T follicular helper cell (primary cell): Measurements from ENCODE around the gene TSEN15.
"Not testable (repeated sequence)": the region's sequence is repeated elsewhere in the genome, so short reads cannot be mapped to it uniquely, and the experiment has no call there.

Experiments used
- DNase-seq: peaks from one replicate; pipeline ENCODE4 v3.0.0-alpha.2; 2020; ENCODE audit warnings: low read depth

TSEN15 gene

DNA sequence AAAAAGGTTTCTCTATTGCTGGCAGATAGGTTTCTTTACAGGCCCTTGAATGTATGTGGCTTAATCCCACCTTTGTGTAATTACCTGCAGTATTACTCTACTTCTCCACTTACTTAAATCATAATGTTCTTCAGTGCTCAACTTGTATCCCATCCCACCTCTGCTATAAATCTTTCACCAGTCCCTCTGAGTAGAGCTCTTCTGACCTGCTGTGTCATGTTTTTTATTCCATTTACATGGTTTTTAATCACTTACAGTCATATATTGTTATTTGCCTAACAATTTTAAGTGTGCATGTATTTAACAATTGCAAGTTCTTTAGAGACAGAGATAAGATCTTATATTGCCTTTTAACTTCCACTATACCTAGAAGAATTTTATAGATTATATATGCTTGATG is 2.4 kb downstream of the TSEN15 start:
- DNase-seq, result no peak

DNA sequence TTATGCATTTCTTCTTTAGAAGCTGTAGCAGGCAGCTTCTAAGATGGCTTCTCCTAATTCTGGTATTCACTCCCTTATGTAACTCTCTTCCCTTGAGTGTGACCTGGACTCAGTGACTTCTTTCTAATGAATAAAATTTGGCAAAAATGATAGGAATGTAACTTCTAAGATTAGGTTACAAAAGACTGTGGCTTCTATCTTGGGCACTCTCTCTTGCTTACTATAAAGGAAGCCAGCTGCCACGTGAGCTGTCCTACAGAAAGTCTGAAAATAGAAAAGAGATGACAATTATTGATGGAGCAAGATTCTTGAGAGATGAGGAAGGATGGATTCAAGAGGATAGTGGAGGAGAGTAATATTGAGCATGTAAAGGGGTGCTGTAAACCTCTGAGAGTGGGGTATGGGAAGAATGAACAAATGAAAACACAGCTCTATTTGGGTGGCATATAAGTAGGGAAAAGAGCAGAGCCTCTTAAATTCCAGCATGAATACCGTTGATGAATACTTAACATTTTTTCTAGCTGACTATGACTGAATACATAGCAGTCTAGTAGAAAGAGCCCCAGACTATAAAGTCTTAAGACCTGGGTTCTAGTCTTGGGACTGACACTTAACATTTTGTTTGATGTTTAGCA is 5.5 kb downstream of the TSEN15 start:
- no peak for DNase-seq

DNA sequence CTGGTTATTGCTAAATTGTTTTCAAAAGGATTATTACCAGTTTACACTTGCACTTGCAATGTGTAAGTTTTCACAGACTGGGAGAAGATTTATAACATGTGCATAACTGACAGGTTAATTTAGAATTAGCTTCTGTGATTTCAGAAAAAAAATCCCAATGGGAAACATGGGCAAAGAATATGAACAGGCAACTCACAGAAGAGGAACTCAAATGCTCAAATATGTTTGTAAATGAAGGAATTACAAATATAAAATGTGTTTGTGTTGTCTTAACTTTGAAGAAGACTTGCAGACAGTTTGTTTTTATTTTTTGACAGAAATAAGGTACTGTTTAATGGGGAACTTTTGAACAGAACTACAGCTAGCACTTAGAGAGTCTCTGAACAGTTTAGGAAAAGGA is 8.4 kb downstream of the TSEN15 start:
- no peak for DNase-seq

DNA sequence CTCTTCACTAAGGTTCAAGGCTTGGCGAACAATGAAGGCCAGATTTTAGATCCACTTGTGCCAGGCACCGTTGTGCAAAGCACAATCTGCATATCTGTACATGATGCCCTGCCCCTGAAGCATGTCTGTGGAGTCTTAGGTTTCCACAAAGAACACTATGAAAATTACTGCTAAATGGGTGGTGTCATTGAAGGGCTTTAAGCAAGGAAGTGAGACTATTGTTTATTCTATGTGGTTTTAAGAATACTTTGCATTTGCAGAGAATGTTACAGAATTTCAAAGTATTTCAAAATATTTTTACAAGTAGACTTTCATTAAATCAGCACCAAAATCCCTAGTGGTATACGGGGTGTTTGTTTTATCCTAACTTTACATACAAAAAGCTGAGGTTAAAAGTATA is 8.8 kb downstream of the TSEN15 start:
- no peak for DNase-seq

DNA sequence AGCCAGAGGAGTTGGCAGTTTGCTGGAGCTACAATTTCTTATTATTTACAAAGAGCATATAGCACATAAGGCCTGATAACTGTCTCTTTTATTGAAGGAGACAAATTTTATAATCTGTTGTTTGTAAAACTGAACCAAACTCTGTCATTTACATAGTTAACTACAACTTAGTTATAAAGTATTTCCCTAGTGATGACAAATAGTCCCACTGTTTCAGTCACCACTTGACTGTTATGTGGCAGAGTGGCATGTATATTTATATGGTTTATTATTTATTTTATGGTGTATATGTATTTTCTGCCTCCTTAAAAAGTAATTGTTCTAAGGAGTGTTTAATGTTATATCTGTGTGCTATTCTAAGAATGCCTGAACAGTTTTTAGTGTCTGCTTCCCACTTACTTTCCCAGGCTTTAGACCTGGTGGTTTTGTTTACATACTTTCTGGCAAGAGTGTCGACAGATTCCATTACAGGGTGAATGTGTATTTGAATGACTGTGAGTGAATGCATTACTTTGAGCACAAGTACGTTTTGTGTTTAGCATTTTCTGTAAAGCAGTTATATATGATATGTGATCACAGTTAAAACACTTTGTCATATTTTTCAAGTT is 10.0 kb downstream of the TSEN15 start:
- no peak for DNase-seq

DNA sequence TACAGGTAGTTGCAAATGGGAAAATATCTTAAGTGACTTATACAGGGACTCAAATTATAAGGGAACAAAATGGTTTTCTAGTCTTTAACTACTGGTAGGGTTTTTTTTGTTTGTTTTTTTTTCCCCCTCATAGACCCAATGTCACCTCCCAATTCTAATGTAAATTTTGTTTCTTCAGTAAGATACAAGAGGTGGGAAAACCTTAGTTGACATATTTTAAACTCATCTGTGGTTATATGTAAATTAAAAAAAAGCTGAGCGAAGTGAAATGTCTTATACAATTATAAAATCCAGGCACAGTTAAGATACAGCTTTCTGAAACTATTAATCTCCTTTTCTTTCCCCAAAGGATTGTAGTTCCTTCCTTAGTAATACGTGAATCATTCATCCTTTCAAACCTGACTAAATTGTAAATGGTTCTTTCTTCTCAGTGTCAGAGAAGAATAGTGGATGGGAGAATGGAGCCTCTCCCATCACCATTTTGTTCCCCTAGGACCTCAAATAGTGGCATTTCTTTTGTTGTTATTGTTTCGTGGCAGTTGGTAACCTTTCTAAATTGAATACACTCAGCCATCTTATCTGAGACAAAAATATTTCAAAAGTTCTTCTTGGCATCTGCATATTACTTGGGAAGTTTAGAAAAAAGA is 11.2 kb downstream of the TSEN15 start:
- no peak for DNase-seq

DNA sequence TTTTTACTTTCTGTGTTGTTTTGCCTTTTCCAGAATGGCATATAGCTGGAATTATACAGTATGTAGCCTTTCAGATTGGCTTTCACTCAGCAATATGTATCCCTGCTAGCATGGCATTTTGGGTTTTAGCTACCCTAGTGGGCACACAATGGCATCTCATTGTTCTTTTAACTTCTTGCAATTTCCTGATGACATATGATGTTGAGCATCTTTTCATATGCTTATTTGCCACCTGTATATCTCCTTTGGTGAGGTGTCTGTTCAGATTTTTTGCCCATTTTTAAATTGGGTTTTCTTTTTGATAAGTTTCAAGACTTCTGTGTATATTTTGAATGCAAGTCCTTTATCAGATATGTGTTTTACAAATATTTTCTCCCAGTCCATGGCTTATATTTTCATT is 14.0 kb downstream of the TSEN15 start:
- no peak for DNase-seq

DNA sequence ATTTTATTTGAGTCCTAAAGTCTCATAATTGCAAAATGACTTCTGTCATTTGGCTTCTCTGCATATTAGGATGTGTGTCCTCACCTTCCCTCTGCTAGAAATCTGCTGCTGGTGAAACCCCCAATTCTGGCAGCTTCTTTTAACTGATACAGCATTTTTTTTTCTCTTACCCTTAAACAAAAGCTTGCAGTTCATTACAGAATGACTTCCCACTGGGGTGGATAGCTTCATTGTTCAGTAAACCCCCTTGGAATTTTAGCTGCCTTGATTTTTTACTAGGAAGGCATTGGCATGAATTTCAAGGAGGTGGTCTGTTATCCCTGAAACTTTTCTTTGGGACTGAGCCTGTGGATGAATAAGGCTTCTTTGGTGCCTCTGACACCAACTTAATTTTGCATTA is 16.8 kb downstream of the TSEN15 start:
- DNase-seq, result no peak

DNA sequence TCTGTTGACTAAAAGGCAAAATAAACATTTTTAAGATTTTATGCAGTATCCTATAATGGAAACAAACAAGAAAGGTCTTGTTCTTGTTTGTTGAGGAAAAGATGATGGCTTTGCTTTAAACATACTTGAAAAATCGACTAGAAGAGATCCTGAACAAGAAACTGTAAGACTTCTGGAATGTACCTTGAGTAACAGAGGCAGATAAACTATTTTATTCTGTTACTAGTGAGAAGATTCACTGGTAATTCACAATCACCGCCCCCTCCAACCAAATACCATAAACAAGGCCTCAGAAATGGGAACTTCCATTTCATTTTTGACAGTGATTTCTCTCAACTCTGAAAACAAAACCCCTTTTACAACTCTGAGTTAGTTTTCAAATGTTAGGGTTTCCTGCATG is 18.1 kb downstream of the TSEN15 start:
- DNase-seq, result no peak

DNA sequence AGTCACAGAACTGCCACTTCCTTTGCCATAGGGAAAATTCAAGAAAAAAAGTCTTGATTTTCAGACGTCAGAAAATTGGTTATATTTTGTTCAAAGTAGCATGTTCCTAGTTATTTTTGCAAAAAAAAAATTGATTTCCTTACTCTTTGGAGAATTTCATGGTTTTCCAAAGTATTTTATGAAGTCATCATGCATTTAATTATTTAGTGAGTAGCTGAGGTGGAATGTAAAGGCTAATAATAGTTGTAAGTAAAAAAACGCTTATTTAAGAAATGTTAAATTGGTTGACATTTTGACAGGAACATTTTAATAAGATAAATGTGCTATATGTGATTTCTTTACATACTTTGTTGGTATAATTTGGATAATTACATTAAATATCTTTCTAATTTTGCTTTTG is 20.8 kb downstream of the TSEN15 start:
- no peak for DNase-seq

DNA sequence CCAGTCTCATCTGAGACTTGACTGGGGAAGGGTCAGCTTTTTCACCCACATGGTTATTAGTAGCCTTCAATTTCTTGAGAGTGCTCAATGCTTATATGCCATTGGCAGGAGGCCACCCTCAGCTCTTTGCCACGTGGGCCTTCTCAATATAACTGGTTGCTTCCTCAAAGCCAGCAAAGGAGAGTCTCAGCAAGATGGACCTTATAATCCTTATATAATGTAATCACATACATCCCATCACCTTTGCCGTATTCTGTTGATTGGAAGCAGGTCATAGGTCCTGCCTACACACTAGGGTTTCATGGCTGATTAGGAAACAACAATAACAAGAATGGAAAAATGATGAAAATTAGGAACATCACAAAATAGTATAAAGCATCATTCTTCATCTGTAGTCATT is 22.9 kb downstream of the TSEN15 start:
- no peak for DNase-seq

DNA sequence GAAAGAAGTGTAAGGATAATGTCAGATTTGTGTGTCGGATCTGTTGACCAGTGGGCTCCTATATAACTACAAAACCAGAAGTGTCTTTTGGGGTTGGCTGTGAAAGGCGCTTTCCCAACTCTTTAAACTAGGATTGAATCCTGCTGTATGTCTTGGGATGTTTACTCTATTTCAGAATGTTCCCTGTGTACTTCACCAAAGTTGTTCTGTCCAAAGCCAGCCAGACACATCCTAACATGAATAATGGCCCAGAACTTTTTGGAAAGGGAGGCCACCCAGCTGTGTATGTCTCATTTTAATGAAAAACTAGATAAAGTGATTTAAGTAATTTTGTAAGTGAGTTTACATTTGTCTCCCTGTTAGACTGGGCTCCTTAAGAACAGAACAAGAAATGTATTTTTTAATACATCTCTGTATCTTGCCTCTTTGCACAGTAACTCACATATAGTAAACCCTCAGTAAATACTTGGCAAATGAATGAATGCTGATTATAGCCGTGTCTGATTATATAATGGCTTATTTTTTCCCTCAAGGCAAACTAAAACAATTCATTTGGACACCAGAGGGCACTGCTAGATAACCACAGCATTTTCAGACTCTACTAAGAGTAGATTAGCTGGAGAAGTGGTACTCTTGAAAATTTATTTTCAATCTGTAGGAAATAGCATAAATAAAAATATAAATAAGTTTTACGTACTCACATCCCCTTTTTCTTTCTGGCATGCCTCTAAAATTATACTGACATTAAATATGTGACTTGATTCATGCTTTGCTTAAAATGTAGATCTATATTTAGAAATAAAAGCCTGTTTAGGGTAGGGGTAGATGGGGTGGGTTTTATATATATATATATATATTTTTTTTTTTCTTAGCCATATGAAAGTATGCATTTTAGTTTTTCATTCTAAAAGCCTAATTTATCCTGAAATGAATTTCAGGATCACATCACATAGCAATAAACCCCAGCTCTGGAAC is 23.8 kb downstream of the TSEN15 start:
- DNase-seq, result no peak

DNA sequence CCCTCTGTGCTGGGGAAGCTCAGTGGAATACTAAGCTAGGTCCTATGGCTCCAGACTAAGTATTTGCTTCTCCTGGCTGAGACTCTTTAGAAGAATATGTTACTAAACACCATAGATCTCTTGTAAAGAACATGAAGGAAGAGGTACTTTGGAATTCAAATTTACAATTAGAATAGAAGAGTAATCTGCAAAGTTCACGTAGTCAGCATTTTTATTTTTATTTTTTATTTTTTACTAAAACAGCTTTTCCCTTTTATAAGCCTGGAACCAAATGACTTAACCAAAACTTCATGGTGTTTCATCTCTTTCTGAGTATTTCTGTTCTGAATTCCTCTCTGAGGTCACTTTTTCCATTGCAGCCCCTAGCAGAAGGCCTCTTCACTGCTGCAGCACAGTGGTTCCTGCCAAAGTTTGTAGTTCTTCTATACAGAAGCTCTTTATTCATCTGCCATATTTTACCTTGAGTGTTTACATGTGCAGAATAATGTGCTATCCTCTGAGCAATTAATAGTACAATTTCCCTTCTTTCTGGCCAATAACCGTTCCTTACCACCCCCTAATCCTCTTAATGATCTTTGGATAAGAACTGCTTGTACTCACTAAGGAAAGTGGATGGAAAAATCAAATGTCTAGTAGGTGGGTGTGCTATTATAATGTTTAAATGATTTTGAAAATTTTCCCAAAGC is 27.2 kb downstream of the TSEN15 start:
- no peak for DNase-seq

DNA sequence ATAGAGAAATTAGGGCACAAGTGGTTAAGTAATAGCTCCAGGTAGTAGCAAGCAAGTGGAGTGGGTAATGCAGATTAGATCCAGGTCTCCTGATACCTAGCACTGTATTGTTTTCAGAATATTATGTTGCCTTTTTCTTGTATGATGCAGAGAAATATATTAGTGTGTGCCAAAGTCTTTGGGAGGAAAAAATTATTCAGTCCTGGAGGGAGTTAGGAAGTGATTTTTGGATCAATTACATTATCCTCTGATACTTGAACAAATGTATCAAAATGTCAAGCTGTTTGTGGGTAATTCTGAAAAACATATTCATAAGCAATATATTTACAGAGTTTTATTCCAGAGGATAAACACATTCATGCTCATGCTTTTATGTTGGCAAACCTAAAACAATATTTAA is 28.8 kb downstream of the TSEN15 start:
- no peak for DNase-seq

DNA sequence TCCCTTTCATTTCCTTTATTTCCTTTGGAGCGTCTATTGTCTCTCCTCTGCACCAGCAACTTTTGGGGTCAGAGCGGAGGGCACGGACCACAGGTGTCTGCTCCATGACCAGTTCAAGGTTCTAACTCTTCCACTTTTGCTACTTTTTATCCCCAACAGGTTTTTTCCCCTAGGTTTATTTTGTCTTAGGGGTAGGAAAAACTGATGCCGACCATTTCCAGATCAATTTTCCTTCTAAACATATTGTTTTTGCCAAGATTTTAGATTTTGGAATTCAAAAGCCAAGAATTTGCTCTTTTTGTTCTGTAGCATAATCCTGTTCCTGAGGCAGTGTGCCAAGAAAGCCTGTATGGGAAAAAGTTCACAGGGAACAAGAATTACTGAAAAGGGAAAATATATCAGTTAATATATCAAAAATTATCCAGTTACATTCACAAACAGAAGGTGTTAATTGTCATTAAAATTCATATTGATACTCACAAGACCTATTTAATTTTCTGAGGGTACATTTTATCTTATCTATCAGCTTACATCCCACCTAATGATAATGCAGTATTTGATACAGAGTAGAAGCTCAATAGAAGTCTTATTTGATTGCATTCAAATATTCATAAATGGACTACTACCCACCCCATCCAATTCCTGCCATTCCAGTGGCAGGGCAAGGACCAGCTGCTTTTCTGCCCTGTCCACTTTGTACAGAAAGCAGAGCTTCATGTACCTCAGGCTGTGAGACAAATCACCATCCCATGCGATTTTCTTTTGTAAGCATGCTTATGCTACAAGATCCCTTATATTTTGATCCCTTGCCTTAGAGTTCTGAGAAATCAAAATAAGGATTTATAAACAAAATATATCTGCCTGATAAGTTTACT is 31.2 kb downstream of the TSEN15 start:
- no peak for DNase-seq

DNA sequence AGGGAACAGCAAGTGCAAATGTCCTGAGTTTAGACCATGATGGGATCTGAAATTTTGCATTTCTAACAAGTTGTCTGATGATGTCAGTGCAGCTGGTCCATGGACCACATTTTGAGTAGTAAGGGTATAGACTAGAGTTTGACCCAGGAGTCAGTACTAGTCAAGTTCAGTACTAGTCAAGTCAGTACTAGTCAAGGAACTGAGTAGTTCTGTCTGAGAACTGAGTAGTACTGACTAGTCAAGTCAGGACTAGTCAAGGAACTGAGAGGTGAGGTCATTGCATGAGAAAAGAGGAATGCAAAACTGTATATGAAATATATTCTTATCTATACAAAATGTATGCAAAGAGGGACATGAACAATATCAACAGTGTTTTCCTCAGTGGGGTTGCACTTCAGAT is 34.1 kb downstream of the TSEN15 start:
- no peak for DNase-seq

DNA sequence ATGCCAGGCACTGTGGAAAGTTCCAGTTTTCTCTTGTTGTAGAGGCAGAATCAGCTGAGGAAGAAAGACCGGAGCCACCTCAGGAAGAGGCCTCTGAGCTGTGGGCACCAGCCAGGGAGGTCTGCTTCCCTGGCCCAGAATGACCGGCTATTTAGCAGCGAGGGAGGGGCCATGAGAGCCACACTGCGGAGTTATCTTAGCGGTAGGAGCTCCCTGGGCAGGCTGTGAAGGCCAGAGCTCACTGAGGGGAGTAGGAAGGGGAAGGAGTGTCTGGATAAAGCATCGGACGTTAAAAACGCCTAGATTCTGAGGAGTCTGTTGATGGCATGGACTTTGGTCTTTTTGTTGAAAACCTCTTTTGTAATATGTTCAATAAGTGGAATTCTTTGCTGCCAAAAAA is 36.5 kb downstream of the TSEN15 start:
- DNase-seq, result no peak

DNA sequence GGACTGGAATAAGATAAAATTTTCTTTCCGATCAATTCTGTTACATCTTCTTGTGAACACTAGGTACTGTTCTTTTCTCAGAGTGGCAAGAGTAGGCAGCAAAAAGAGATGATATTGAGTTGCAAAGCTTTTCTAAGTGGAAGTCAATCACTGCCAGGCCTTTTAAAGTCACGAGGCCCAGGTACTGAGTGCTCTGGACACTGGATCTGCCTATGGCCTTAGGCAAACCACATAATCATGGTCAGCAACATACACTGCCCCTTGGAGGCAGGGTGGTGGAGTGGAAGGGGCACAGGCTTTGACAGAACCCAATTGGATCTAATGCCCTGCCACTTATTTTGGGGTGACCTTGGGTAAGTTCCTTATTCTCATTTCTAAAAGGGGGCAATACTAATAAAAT is 41.5 kb downstream of the TSEN15 start:
- no peak for DNase-seq

DNA sequence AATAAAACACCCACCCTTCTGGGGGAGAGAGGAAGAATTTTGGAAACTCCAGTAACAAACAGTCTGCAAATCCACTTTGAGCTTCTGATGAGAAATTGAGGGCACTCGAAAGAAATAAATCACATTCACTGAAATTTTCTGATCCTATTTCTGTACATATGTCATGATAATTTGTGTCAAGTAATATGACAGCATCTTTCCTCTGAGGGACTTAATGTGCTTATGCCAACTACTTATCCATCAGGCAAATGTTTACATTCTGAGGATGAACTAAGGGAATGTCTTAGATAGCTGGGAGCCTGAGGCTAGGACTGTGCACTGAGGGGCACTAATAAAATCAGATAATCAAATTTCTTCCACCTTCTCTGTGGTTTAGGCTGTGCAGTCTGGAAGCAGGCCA is 44.5 kb downstream of the TSEN15 start:
- no peak for DNase-seq

DNA sequence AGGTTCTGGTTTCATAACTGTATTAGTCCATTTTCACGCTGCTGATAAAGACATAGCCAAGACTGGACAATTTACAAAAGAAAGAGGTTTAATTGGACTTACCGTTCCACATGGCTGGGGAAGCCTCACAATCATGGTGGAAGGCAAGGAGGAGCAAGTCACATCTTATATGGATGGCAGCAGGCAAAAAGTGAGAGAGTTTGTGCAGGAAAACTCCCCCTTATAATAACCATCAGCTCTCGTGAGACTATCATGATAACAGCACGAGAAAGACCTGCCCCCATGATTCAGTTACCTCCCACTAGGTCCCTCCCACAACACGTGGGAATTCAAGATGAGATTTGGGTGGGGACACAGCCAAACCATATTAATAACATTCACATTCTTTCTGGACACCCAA is 45.0 kb downstream of the TSEN15 start:
- DNase-seq, result not testable (repeated sequence)

DNA sequence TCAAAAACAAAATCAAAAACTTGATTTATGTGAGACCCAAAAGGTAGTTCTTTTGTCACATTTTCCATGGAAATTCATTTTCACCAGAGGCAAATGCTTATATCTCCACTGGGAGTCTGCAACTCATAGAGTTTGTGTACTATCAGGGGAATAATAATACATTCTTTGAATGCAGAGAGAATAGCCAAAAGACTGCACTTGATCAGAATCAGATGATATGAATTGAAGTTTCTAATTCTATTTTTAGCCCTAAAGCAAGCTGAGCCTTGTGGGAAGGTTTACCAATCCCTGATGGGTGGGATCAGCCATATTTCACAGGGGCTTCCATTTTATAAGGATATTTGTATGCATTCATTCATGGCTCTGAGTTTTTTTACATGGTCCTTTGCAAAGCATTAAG is 49.6 kb downstream of the TSEN15 start:
- DNase-seq, result no peak
